ENCODE data around the gene PLPP1.

Gene PLPP1

DNA sequence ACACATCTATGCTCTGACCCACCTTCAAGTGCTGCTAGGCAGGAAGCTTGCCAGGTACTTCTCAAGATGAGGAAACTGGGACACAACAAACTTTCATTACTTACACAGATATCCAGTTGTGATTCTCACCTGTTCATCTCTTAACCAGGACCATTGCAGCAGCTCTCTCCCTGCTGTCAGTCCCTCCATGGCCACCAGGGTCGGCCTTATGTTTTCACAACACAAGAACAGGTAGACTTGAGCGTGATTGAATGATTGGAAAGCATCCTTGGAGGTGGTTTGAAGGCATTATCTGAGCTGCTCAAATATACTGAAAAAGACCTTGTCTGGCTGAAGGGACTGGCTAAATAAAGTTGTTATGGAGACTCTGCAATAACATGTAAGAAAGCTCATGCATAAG lies 132.6 kb downstream of the PLPP1 start:
- no peak for DNase-seq

DNA sequence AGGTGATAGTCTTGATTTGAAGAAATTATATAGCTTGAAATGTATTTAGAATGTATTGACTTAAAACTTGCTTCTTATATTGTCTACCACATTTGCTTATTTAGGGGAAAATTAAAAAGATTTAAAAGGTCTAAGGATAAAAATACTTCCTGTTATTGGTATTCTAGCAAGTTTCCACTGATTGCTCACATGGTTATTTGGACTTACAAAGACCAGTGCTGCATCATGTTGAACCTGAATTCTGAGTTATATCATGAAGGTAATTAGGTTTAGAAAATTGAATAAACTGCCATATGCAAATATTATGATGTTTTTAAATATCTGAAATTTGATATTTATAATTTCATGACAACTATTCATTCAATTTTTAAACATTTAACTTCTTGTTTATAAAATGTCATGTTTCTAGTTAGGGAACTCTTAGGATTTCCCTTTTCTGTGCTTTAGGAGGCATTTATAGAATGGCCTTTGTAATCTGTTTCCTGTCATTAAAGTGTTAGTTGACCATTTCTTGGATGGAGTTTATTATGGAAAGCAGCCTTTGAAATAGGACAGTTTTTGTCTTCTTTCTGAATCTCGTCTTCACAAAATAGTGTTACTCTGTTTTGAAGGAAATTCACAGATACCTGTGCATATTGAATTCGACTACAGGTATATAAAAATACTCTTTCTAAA lies 141.1 kb downstream of the PLPP1 start:
- no peak for DNase-seq

DNA sequence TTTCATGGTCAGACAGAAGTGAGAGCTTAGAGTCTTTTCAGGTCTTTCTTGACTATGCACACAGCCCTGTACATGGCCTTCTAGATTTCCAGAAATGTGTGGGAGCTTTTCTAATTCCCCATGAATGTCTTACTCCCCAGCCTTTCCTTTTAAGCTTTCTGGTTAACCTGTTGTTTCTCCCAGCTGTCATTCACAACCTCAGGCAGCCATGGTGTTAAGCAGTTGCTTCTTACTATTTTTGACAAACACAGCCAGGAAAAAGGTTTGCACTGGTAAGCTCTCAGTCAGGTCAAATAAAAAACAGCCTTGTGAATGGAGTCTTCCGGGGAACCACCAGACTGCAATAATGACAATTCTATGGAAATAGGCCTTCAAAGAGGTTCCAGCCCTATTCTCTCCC lies 142.1 kb downstream of the PLPP1 start:
- no peak for DNase-seq

DNA sequence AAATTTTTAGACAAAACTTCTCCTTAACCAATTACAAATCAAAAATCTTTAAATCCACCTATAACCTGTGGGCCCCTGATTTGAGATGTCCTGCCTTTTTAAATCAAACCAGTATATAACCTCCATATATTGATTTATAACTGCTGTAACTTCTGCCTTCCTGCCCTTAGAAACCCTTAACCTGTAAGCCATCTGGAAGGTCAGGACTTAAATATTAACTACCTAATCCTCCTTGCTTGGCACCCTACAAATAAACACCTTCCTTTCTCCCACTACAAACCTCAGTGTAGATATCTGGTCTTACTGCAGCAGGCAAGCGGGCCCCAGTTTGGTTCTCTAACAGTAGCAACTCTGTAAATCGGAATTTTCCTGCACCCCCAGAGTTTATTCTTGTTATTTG lies 143.1 kb downstream of the PLPP1 start:
- no peak for DNase-seq

DNA sequence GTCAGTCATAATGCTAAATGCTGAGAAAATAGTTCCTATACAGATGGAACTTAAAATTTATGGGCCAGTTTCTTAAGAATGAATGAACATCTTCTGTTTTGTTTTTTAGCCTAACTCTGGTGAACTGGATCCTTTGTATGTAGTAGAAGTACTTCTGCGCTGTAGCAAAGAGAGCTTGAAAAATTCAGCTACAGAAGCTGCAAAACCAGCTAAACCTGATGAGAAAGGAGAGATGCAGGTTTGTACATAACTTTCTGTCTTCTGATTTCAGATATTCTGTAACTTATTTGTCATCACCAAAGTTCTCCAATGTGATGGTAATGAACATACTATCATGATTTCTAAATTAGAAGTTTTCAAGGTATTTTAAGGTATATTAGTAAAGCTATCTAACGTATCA lies 146.9 kb downstream of the PLPP1 start:
- no peak for DNase-seq

DNA sequence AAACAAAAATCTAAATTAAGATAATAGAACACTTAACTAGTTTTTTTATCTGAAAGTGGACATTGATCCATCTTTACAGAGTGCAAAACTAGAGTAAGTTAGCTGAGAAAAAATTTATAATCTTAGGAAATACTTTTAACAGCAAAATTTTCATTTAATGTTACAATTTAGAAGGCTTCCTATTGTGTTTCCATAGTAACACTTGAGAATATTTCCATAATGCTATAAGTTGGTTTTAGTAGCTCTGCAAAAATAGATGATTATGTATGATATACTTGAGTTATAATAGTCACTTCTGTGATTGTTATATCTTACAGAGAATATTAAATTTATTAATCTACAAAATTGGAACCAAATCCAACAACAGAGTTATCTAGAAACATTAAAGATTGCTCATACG lies 148.4 kb downstream of the PLPP1 start:
- DNase-seq: no peak

DNA sequence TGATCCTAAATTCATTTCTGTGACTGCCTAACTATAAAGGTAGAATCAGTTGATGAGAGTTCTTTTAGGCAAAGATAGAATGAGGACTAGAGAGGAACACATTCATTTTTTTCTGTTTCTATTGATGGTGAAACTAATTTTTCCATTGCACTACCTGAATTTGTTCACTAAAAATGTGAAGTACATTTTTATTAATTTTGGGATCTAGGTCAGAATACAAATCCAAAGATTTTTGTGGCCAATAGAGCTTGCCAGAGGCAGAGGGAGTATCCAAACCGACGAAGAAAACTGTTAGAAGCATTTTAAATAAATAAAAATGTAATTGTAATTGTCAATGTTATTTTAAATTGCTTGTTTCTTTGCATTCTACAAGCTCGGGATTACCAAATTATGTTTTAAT lies 148.9 kb downstream of the PLPP1 start:
- no peak for DNase-seq

DNA sequence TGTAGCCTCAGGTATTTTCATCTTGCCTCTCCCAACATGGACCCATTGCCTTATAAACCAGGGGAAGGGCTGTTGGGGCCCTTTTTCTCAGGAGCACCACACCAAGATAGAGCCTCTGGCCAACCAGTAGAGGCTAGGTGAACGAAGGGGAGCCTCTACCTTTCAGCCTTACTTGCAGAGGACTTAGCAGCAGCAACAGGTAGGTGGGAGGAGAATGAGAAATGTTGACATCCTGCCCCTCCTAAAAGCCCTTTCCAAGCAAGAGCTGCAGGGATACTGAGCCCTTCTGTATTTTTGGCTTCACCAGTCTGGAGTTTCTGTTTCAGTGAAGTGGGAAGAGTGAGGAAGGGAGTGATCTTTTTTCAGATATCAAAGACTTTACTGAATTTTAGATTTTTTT lies 149.5 kb downstream of the PLPP1 start:
- no peak for DNase-seq

DNA sequence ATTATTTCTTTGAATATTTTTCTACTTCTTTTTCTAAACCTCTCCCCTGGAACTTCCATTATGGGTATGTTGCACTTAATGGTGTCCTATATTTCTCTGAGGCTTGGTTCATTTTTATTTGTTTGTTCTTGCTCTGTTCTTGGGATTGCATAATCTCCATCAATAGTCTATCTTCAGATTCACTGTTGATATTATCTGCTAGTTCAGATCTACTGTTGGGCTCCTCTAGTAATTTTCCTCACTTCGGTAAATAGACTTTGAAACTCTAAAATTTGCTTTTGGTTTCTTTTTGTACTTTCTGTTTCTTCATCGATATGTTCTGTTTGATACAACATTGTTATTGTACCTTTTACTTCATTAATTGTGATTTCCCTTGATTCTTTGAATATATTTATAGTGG lies 150.7 kb downstream of the PLPP1 start:
- DNase-seq: no peak

DNA sequence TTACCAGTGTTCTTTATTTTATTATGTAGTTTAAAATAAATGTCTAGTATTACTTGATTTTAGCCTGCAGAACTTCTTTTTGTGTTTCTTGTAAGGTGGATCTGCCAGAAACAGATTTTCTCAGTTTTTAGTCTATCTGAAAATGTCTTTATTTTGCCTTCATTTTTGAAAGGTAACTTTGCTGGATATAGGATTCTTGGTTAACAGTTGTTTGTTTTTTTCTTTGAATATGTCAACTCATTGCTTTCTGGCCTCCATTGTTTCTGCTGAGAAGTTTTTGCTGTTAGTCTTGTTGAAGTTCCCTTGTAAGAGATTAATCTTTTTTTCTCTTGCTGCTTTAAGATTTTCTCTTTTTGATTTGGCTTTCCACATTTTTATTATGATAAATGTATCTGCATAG lies 151.5 kb downstream of the PLPP1 start:
- DNase-seq: no peak

DNA sequence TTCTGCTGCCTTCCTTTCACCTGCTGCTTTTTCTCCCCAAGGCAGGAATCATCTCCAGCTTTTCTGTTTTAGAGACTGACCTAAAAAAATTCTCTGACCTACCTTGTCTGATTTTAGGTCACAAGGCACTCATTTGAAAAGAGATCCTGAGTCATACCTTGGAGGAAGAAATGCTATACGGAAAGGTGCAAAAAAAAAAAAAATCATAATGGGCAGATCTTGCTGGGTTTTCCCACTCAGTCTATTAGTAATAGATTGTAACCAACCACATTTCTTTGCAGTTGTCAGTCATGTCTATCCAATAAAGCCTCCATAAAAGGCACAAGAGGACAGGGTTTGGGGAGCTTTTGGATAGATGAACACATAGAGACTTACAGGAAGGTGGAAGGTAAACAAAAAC lies 157.0 kb downstream of the PLPP1 start:
- no peak for DNase-seq
